Adrenal gland (tissue), 12 donors: ENCODE data around the gene SORT1. TPM values are rescaled to one million over a fixed set of nuclear protein-coding genes. Genes with fewer than 3 reads are reported as not detected.

Source experiments
- DNase-seq, 7 donors: peaks; one replicate each; pipeline ENCODE4 v3.0.0-alpha.2; 2019 to 2020
- H3K27ac ChIP-seq, 5 donors: fragments of 200-600 bp; sonication (generic) in 4 of 5; 1 replicate in 3 of 5; 2 replicates in 2 of 5; pipeline versions ENCODE4 v1.5.1 to v1.8.0; 2016 to 2020; ENCODE audit warnings: mild to moderate bottlenecking in 1 of 5
- H3K27me3 ChIP-seq: fragments of 200-600 bp; 2 replicates; pipeline ENCODE4 v1.8.0; 2021
- H3K36me3 ChIP-seq, 2 donors: fragments of 200-600 bp; replicated peaks in 1 of 2; 1 replicate in 1 of 2; 2 replicates in 1 of 2; pipeline versions ENCODE4 v1.5.1 to v1.8.0; 2018 to 2022
- H3K4me1 ChIP-seq, 2 donors: fragments of 200-600 bp; replicated peaks in 1 of 2; 1 replicate in 1 of 2; 2 replicates in 1 of 2; pipeline versions ENCODE4 v1.5.1 to v1.8.0; 2018 to 2021
- H3K4me3 ChIP-seq, 4 donors: fragments of 200-600 bp; sonication (generic) in 3 of 4; one replicate each; pipeline ENCODE4 v1.5.1; 2016 to 2018
- H3K9me3 ChIP-seq, 3 donors: fragments of 200-600 bp; sonication (generic) in 1 of 3; replicated peaks in 1 of 3; 1 replicate in 2 of 3; 2 replicates in 1 of 3; pipeline versions ENCODE4 v1.5.1 to v1.8.0; 2016 to 2021
- POLR2A ChIP-seq, 2 donors: fragments of 450-650 bp; IDR thresholded peaks; one replicate each; pipeline ENCODE4 v1.6.1; 2017; ENCODE audit warnings: antibody characterized with exemption in 2 of 2, mild to moderate bottlenecking in 2 of 2, moderate library complexity in 1 of 2
- WGBS, 4 donors: extraction: QIAGEN DNeasy Blood & Tissue Kit in 2 of 4; methylation state at CpG; one replicate each; pipeline versions ENCODE4 v1.1.5 to v1.1.7; 2013 to 2017; 5-methylcytosine and 5-hydroxymethylcytosine counted together
- intact Hi-C, 2 donors: fragments of 100-400 bp; cut with DNase I; formaldehyde crosslinking; loops; one replicate each; pipeline versions ENCODE4 v1.14.1 to v1.15.0; 2022 to 2023
- polyA plus RNA-seq, 3 donors: library from polyadenylated mRNA; stranded (reverse); fragments of 200-250 nt in 2 of 3; fragments of 350-450 nt in 1 of 3; fragmentation: Illumina TruSeq in 1 of 3; extraction: RNeasy Lipid Tissue Mini Kit (QIAGEN cat#74804) in 1 of 3; gene quantifications; one replicate each; pipeline ENCODE4 v1.2.3, GENCODE V29; 2013 to 2014
- total RNA-seq, 9 donors: library from RNA; depleted of rRNA in 4 of 9; stranded (reverse); fragments of >200 nt in 4 of 9; fragments of 120-200 nt in 1 of 9; fragmentation: NEBNext Ultra II Directional in 1 of 9; extraction: Animal tissue kit (Norgen Biotek cat#: 25700) in 1 of 9; gene quantifications; one replicate each; pipeline versions ENCODE4 v1.1.0 to v1.2.4, GENCODE V29; 2013 to 2023
- TF ChIP-seq, protein P1 (sequence below), 6 experiments: fragments of 450-650 bp in 4 of 6; fragments of 200-600 bp in 2 of 6; sonication (generic) in 1 of 6; IDR thresholded peaks; 1 replicate in 5 of 6; 2 replicates in 1 of 6; pipeline versions ENCODE4 v1.5.1 to v1.8.0; 2016 to 2021; ENCODE audit warnings: antibody characterized with exemption in 6 of 6, mild to moderate bottlenecking in 2 of 6, moderate library complexity in 1 of 6
- donor health status: healthy with polysubstance abuse.
- donor health status: Bipolar disorder and iron deficiency.
- donor health status: DM: yes; HTN: yes; CAD: no.
- donor health status: DM: no; HTN: no; CAD: no.
- donor health status: DM: no; HTN: no; CAD: no.
- donor health status: DM: yes; HTN: yes; CAD: no.

SORT1 gene
- total and polyA plus RNA-seq, 12 donors, result 13.4 to 56.8 (median 37.5) TPM

DNA sequence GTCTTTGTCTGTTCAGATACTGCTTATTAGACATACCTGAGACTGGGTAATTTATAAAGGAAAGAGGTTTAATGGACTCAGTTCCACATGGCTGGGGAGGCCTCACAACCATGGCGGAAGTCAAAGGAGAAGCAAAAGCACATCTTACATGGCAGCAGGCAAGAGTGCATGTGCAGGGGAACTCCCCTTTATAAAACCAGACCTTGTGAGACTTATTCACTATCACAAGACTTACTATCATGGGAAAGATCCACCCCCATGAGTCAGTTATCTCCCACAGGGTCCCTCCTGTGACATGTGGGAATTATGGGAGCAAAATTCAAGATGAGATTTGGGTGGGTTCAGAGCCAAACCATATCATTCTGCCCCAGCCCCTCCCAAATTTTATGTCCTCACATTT lies 35.6 kb upstream of the SORT1 start:
- TF ChIP-seq POLR2A (IDR thresholded peaks at IDR 0.05), result no peak
- TF ChIP-seq, protein P1, sequence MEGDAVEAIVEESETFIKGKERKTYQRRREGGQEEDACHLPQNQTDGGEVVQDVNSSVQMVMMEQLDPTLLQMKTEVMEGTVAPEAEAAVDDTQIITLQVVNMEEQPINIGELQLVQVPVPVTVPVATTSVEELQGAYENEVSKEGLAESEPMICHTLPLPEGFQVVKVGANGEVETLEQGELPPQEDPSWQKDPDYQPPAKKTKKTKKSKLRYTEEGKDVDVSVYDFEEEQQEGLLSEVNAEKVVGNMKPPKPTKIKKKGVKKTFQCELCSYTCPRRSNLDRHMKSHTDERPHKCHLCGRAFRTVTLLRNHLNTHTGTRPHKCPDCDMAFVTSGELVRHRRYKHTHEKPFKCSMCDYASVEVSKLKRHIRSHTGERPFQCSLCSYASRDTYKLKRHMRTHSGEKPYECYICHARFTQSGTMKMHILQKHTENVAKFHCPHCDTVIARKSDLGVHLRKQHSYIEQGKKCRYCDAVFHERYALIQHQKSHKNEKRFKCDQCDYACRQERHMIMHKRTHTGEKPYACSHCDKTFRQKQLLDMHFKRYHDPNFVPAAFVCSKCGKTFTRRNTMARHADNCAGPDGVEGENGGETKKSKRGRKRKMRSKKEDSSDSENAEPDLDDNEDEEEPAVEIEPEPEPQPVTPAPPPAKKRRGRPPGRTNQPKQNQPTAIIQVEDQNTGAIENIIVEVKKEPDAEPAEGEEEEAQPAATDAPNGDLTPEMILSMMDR (IDR thresholded peaks at IDR 0.05), result no peak
- intact Hi-C loops, result no loop called here
- Histone ChIP-seq H3K4me3 (no peak overlapping the region), H3K36me3 (no peaks in the 10 kb centered on the region), H3K27ac (no peak overlapping the region), H3K4me1 (peaks cover 0 to under 1% of the 10 kb centered on the region in 2 donors), H3K27me3 (no peaks in the 10 kb centered on the region), H3K9me3 (no peaks in the 10 kb centered on the region)
- whole genome bisulfite sequencing, 4 donors, result 93 to 100% (median 99%) methylated on average over 1 of the region's 1 CpG
- no peak for DNase-seq

DNA sequence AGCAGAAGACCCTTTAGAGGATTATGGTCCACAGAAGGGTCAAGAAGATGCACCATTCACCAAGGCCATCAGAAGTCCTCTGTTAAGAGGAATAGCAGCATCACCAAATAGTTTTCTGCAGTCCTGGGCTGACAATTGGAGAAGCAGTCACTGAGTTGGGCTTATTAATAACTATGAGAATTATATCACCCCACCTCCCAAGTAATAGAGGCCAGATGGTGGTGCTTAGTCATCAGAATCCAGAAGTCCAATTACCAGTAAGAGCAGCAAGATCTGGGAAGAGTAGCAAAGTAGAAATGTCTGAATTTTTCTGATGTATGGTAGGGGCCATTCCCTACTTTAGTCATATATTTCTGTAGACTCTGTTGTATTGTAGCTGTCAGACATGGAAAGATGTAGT lies 34.6 kb upstream of the SORT1 start:
- intact Hi-C loops, result no loop called here
- Histone ChIP-seq H3K36me3 (no peaks in the 10 kb centered on the region), H3K27ac (no peak overlapping the region), H3K4me3 (no peak overlapping the region), H3K27me3 (no peaks in the 10 kb centered on the region), H3K4me1 (peaks cover 4 to 6% of the 10 kb centered on the region in 2 donors), H3K9me3 (no peaks in the 10 kb centered on the region)
- DNase-seq, result no peak
- TF ChIP-seq POLR2A (IDR thresholded peaks at IDR 0.05), result no peak
- TF ChIP-seq, protein P1 (IDR thresholded peaks at IDR 0.05), result no peak

DNA sequence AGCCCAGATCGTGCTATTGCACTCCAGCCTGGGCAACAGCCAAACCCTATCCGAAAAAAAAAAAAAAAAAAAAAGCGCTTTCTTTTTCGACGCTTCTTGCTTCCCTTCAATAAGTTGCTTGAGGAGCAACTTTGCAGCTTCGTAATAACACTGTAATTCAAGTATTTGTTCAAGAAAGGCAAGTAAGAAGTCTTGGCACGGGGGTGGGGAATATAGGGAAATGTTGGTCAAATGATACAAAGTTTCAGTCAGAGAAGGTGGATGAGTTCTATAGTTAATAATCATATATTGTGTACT lies 29.4 kb upstream of the SORT1 start:
- intact Hi-C loops, result loop anchor here (5.0 to 10.0 kb wide), 3 partner anchors 55 to 108 kb away; partner anchors contain the start of genes ATXN7L2 (in 2 of the 2) and GPR61 (in 1 of the 2)
- Histone ChIP-seq H3K4me3 (peak overlapping the region in 2 of 4 donors; percentile 82 to 92), H3K4me1 (peaks cover 13 to 37% of the 10 kb centered on the region in 2 donors), H3K27me3 (no peaks in the 10 kb centered on the region), H3K36me3 (no peaks in the 10 kb centered on the region), H3K9me3 (no peaks in the 10 kb centered on the region), H3K27ac (peak overlapping the region; percentile 58 to 96 (median 77))
- no peak for DNase-seq
- no peak for TF ChIP-seq POLR2A (IDR thresholded peaks at IDR 0.05)
- TF ChIP-seq, protein P1 (IDR thresholded peaks at IDR 0.05), result no peak
- 6 to 9% (median 7%) methylated on average over 7 of the region's 7 CpGs for WGBS, 4 donors

DNA sequence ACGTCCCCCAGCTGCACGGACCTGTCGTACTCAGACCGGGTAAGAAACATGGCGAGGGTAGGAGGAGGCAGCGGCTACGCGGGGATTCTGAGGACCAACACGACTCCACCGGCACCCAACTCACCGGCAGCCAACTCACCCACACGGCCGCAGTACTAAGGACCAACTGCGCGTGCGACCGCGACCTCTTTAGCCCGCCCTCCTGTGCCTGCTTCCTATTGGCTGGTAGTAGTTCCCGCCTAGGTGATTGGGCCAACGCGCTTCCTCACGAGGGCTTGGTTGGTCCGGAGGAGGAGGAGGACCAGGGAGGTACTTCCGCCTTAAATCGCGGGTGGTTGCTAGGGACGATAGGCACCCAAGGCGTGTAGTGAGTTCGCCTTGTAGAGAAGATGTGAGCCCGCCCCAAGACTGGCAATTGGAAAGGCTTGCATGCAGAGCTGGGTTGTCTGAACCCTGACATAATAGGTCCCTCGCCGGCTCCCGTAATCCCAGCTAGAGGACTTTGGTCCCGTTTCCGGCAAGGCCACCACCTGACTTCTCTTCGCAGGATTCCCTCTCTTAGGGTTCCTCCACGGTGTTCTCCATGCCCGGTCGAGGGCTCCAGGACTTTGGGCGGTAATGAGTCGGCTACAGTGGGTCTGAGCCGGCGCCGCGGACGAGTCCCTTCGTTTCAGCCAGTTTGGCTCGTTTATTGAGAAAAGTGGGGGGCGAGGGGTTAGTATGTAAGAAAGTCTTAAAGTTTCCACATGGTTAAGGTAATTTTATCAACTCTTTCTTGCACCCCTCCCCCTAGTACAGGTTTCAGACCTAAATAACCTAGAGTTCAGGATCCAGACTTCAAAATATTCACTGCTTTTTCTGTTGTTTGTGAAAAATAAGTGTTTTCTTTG lies 28.8 kb upstream of the SORT1 start, which contains the start of gene PSMA5:
Gene PSMA5, minus strand, starts transcription at position 168 of the 890 bp plus-strand sequence. Its CDS starts 118 bp downstream, at position 50.
- WGBS, 4 donors, result 0 to 1% (median 0%) methylated on average over 27 to 50 of the region's 50 CpGs
- TF ChIP-seq, protein P1 (IDR thresholded peaks at IDR 0.05), result no peak
- peak; percentile 72 to 93 for TF ChIP-seq POLR2A (IDR thresholded peaks at IDR 0.05)
- no peaks in the 10 kb centered on the region for H3K27me3 ChIP-seq
- peaks cover 0 to 5% of the 10 kb centered on the region in 2 donors for H3K36me3 ChIP-seq
- no peaks in the 10 kb centered on the region for H3K9me3 ChIP-seq
- DNase-seq, result peak; percentile 95 to 99 (median 99)
- peak within 1 kb of the TSS; percentile 81 to 92 (median 87) for H3K4me3 ChIP-seq
- intact Hi-C loops, result loop anchor here (5.0 to 10.0 kb wide), 3 partner anchors 56 to 108 kb away; partner anchors contain the start of genes ATXN7L2 (in 2 of the 2) and GPR61 (in 1 of the 2)
- peak within 1 kb of the TSS; percentile 66 to 96 (median 77) for H3K27ac ChIP-seq
- peaks cover 13 to 37% of the 10 kb centered on the region in 2 donors for H3K4me1 ChIP-seq
